HEK293 (cell line): ENCODE measurements around the gene DOCK1.

ENCODE experiments used
- CTCF ChIA-PET: fragments of 350-600 bp; formaldehyde crosslinking; extraction: SDS; loops from one replicate; lab custom pipeline; 2021; ENCODE audit warnings: antibody characterized with exemption; lab: Yijun Ruan, JAX
- POLR2A ChIA-PET: fragments of 300-600 bp; formaldehyde crosslinking; extraction: SDS; loops from one replicate; lab custom pipeline; 2020; ENCODE audit warnings: antibody characterized with exemption, inconsistent platforms; lab: Yijun Ruan, JAX
- H3K27ac ChIP-seq: fragments of 200-500 bp; sonication (Bioruptor generic); 2 replicates; pipeline ENCODE4 v1.5.1; 2014; ENCODE audit warnings: low read depth, low read length, control low read depth, inconsistent platforms; ENCODE audit errors: extremely low read depth
- H3K36me3 ChIP-seq, 2 experiments: fragments of 200-500 bp in 1 of 2; sonication (Bioruptor generic) in 1 of 2; 1 replicate in 1 of 2; 2 replicates in 1 of 2; pipeline ENCODE4 v1.5.1; 2014 to 2017; ENCODE audit warnings: inconsistent platforms in 2 of 2, low read length in 2 of 2; ENCODE audit not compliant: control insufficient read depth in 2 of 2, insufficient read depth in 1 of 2
- H3K4me1 ChIP-seq: fragments of 200-500 bp; sonication (Bioruptor generic); 2 replicates; pipeline ENCODE4 v1.5.1; 2014; ENCODE audit warnings: mild to moderate bottlenecking, low read length, inconsistent platforms; ENCODE audit not compliant: control insufficient read depth, insufficient read depth
- H3K4me3 ChIP-seq: 2 replicates; pipeline ENCODE4 v1.5.1; 2011; ENCODE audit warnings: low read depth, mild to moderate bottlenecking, control low read depth, low read length, moderate library complexity
- H3K9me3 ChIP-seq: fragments of 200-500 bp; sonication (Bioruptor generic); 2 replicates; pipeline ENCODE4 v1.5.1; 2014; ENCODE audit warnings: low read depth, low read length, inconsistent platforms; ENCODE audit not compliant: control insufficient read depth, insufficient read depth
- BCL11A ChIP-seq: fragments of 450-650 bp; formaldehyde crosslinking; IDR thresholded peaks from 2 replicates; pipeline ENCODE4 v1.5.1; 2016; ENCODE audit warnings: low read depth, missing biosample characterization, missing genetic modification characterization
- GLIS1 ChIP-seq: fragments of 450-650 bp; formaldehyde crosslinking; IDR thresholded peaks from 2 replicates; pipeline ENCODE4 v1.5.1; 2016; ENCODE audit warnings: missing biosample characterization, missing genetic modification characterization
- GLIS2 ChIP-seq: fragments of 450-650 bp; formaldehyde crosslinking; IDR thresholded peaks from 2 replicates; pipeline ENCODE4 v1.5.1; 2016; ENCODE audit warnings: missing biosample characterization, missing genetic modification characterization
- HOXA7 ChIP-seq: sonication (generic); formaldehyde crosslinking; IDR thresholded peaks from 2 replicates; pipeline ENCODE4 v1.8.1; 2022; ENCODE audit warnings: missing genetic modification reagents, borderline replicate concordance
- HOXD13 ChIP-seq: sonication (generic); formaldehyde crosslinking; IDR thresholded peaks from 2 replicates; pipeline ENCODE4 v1.8.0; 2022; ENCODE audit warnings: missing genetic modification reagents, borderline replicate concordance
- KLF10 ChIP-seq: fragments of 450-650 bp; IDR thresholded peaks from 2 replicates; pipeline ENCODE4 v1.5.1; 2018; ENCODE audit warnings: missing biosample characterization, mild to moderate bottlenecking, missing genetic modification characterization
- OVOL3 ChIP-seq: fragments of 450-650 bp; formaldehyde crosslinking; IDR thresholded peaks from 2 replicates; pipeline ENCODE4 v1.5.1; 2016; ENCODE audit warnings: missing biosample characterization, missing genetic modification characterization
- SALL2 ChIP-seq: fragments of 450-650 bp; formaldehyde crosslinking; IDR thresholded peaks from 2 replicates; pipeline ENCODE4 v1.5.0; 2017; ENCODE audit warnings: missing biosample characterization, mild to moderate bottlenecking, missing genetic modification characterization, borderline replicate concordance
- SCRT2 ChIP-seq: fragments of 450-650 bp; formaldehyde crosslinking; IDR thresholded peaks from 2 replicates; pipeline ENCODE4 v1.5.1; 2016; ENCODE audit warnings: missing biosample characterization, missing genetic modification characterization
- SETDB1 ChIP-seq: IDR thresholded peaks from one replicate; pipeline ENCODE4 v1.6.1; 2017; ENCODE audit warnings: mild to moderate bottlenecking, low read length, moderate library complexity, mixed read lengths; ENCODE audit not compliant: insufficient read length
- SP2 ChIP-seq: fragments of 450-650 bp; formaldehyde crosslinking; IDR thresholded peaks from 2 replicates; pipeline ENCODE4 v1.5.1; 2016; ENCODE audit warnings: missing biosample characterization, missing genetic modification characterization
- TCF7L2 ChIP-seq: IDR thresholded peaks from 2 replicates; pipeline ENCODE4 v1.6.1; 2011; ENCODE audit warnings: low read depth, mild to moderate bottlenecking, inconsistent platforms, low read length, moderate library complexity, borderline replicate concordance
- ZBTB20 ChIP-seq: fragments of 450-650 bp; formaldehyde crosslinking; IDR thresholded peaks from 2 replicates; pipeline ENCODE4 v1.5.1; 2016; ENCODE audit warnings: missing biosample characterization, missing genetic modification characterization
- ZFP69B ChIP-seq: fragments of 450-650 bp; formaldehyde crosslinking; IDR thresholded peaks from 2 replicates; pipeline ENCODE4 v1.5.1; 2016; ENCODE audit warnings: missing biosample characterization, missing genetic modification characterization
- ZNF112 ChIP-seq: fragments of 450-650 bp; formaldehyde crosslinking; IDR thresholded peaks from 2 replicates; pipeline ENCODE4 v1.5.0; 2017; ENCODE audit warnings: missing biosample characterization, missing genetic modification characterization
- ZNF140 ChIP-seq: fragments of 450-650 bp; formaldehyde crosslinking; IDR thresholded peaks from 2 replicates; pipeline ENCODE4 v1.5.1; 2016; ENCODE audit warnings: missing biosample characterization, missing genetic modification characterization
- ZNF175 ChIP-seq: fragments of 450-650 bp; formaldehyde crosslinking; IDR thresholded peaks from 2 replicates; pipeline ENCODE4 v1.5.1; 2016; ENCODE audit warnings: missing biosample characterization, missing genetic modification characterization
- ZNF2 ChIP-seq: fragments of 450-650 bp; formaldehyde crosslinking; IDR thresholded peaks from 2 replicates; pipeline ENCODE4 v1.5.1; 2016; ENCODE audit warnings: missing biosample characterization, missing genetic modification characterization
- ZNF266 ChIP-seq: fragments of 450-650 bp; formaldehyde crosslinking; IDR thresholded peaks from 2 replicates; pipeline ENCODE4 v1.5.1; 2016; ENCODE audit warnings: missing biosample characterization, missing genetic modification characterization, low read depth
- ZNF48 ChIP-seq: fragments of 450-650 bp; formaldehyde crosslinking; IDR thresholded peaks from 2 replicates; pipeline ENCODE4 v1.5.1; 2016; ENCODE audit warnings: missing biosample characterization, missing genetic modification characterization
- ZNF510 ChIP-seq: fragments of 450-650 bp; formaldehyde crosslinking; IDR thresholded peaks from 2 replicates; pipeline ENCODE4 v1.5.1; 2018; ENCODE audit warnings: mild to moderate bottlenecking, missing genetic modification characterization, missing biosample characterization; ENCODE audit not compliant: insufficient replicate concordance
- ZNF600 ChIP-seq: fragments of 450-650 bp; formaldehyde crosslinking; IDR thresholded peaks from 2 replicates; pipeline ENCODE4 v1.5.1; 2016; ENCODE audit warnings: missing biosample characterization, missing genetic modification characterization
- ZNF623 ChIP-seq: fragments of 450-650 bp; formaldehyde crosslinking; IDR thresholded peaks from 2 replicates; pipeline ENCODE4 v1.5.1; 2016; ENCODE audit warnings: missing biosample characterization, missing genetic modification characterization
- TF ChIP-seq, protein P1 (sequence below): fragments of 450-650 bp; formaldehyde crosslinking; IDR thresholded peaks from 2 replicates; pipeline ENCODE4 v1.5.1; 2016; ENCODE audit warnings: missing biosample characterization, missing genetic modification characterization
- TF ChIP-seq, protein P2 (sequence below): fragments of 450-650 bp; formaldehyde crosslinking; IDR thresholded peaks from 2 replicates; pipeline ENCODE4 v1.5.1; 2016; ENCODE audit warnings: missing biosample characterization, missing genetic modification characterization
- TF ChIP-seq, protein P3 (sequence below): fragments of 450-650 bp; formaldehyde crosslinking; IDR thresholded peaks from 2 replicates; pipeline ENCODE4 v1.5.1; 2016; ENCODE audit warnings: missing biosample characterization, missing genetic modification characterization
- TF ChIP-seq, protein P4 (sequence below): fragments of 450-650 bp; formaldehyde crosslinking; IDR thresholded peaks from 2 replicates; pipeline ENCODE4 v1.5.1; 2016; ENCODE audit warnings: missing biosample characterization, missing genetic modification characterization

The DOCK1 gene

DNA sequence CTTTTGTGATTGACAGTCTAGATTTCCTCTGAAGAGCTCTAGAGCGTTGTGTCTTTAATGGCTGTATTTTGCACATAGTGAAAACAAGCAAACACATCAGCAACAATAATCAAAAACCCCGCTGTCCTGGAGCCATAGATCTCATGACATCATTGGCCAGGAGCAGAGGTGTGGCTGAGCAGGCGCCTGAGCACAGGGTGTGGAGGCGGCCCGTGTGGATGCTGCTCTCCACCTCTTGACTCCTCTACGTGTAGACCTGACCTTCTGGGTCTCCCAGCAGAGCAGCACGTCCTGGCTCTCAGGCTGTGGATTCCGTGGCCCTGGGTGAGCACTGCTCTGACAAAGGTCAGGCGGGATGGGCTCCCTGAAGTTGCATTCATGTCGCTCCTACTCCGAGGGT lies 354.1 kb downstream of the DOCK1 start:
- Histone ChIP-seq H3K4me3 (no peak overlapping the region), H3K9me3 (no peaks in the 10 kb centered on the region), H3K27ac (no peak overlapping the region), H3K4me1 (no peaks in the 10 kb centered on the region), H3K36me3 (no peaks in the 10 kb centered on the region)
- CTCF ChIA-PET = no interaction called here
- TF ChIP-seq, protein P1, sequence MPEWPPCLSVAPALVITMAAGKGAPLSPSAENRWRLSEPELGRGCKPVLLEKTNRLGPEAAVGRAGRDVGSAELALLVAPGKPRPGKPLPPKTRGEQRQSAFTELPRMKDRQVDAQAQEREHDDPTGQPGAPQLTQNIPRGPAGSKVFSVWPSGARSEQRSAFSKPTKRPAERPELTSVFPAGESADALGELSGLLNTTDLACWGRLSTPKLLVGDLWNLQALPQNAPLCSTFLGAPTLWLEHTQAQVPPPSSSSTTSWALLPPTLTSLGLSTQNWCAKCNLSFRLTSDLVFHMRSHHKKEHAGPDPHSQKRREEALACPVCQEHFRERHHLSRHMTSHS (tag by site-specific recombination) = no peak
- TF ChIP-seq TCF7L2 (no peak), ZNF48 (no peak), SCRT2 (tag by site-specific recombination) (no peak), ZBTB20 (no peak), ZFP69B (tag by site-specific recombination) (no peak), HOXA7 (no peak), GLIS2 (no peak), ZNF600 (tag by site-specific recombination) (no peak), ZNF2 (no peak), SP2 (tag by site-specific recombination) (no peak), OVOL3 (tag by site-specific recombination) (no peak), GLIS1 (tag by site-specific recombination) (no peak), ZNF266 (tag by site-specific recombination) (no peak), ZNF140 (tag by site-specific recombination) (no peak), SETDB1 (no peak)
- TF ChIP-seq, protein P2, sequence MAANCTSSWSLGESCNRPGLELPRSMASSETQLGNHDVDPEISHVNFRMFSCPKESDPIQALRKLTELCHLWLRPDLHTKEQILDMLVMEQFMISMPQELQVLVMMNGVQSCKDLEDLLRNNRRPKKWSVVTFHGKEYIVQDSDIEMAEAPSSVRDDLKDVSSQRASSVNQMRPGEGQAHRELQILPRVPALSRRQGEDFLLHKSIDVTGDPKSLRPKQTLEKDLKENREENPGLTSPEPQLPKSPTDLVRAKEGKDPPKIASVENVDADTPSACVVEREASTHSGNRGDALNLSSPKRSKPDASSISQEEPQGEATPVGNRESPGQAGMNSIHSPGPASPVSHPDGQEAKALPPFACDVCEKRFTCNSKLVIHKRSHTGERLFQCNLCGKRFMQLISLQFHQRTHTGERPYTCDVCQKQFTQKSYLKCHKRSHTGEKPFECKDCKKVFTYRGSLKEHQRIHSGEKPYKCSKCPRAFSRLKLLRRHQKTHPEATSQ = no peak
- TF ChIP-seq, protein P3, sequence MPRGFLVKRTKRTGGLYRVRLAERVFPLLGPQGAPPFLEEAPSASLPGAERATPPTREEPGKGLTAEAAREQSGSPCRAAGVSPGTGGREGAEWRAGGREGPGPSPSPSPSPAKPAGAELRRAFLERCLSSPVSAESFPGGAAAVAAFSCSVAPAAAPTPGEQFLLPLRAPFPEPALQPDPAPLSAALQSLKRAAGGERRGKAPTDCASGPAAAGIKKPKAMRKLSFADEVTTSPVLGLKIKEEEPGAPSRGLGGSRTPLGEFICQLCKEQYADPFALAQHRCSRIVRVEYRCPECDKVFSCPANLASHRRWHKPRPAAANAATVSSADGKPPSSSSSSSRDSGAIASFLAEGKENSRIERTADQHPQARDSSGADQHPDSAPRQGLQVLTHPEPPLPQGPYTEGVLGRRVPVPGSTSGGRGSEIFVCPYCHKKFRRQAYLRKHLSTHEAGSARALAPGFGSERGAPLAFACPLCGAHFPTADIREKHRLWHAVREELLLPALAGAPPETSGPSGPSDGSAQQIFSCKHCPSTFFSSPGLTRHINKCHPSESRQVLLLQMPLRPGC (tag by site-specific recombination) = no peak
- TF ChIP-seq, all 188 proteins: peak for 0
- POLR2A ChIA-PET = no interaction called here

DNA sequence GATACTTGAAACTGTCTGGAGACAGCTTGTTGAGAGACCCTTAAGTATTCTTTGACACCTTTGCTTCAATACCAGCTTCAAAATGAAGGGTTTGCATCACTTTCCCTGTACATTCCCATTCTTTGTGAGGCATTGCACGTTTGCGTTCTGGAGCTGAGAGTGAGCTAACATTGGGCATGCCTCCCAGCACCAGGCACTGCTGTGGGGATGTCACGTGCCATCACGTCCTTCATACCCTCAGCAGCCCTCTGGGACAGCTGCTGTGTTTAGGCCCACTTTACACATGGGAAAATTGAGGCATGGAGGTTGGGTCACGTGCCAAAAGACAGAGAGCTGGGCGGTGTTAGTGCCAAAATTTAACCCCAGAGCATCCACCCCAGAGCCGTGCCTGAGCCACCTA lies 357.4 kb downstream of the DOCK1 start:
- CTCF ChIA-PET = interaction anchor here (0.7 to 0.9 kb wide), 2 partner anchors 12 to 66 kb away, joined by 3 to 4 read pairs; partner anchors contain the start of gene INSYN2A
- TF ChIP-seq, protein P3 (tag by site-specific recombination) = no peak
- Histone ChIP-seq H3K4me3 (no peak overlapping the region), H3K36me3 (no peaks in the 10 kb centered on the region), H3K27ac (no peak overlapping the region), H3K4me1 (no peaks in the 10 kb centered on the region), H3K9me3 (no peaks in the 10 kb centered on the region)
- POLR2A ChIA-PET = interaction anchor here (0.5 kb wide), 1 partner anchor 143 kb away, joined by 5 read pairs; no protein-coding TSS in a partner anchor

DNA sequence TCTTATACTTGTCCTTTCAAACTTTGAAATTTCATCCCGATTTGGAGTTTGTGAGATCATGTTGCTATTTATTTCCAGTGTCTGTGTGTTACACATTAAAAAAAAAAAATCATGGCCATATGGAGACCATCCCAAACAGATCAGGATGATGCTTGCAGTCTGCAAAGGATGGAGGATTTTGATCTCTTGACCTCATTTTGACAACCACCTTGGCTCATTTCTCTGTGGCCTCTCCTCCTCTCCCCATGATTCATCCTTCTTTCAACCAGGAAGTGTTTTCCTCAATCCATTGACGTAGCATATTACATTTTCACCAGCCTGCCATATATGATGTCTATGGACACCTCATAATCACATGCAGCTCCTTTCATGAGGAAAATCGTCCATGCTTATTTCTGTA lies 360.1 kb downstream of the DOCK1 start:
- ChIA-PET POLR2A (no interaction called here), CTCF (no interaction called here)
- Histone ChIP-seq H3K36me3 (no peaks in the 10 kb centered on the region), H3K9me3 (no peaks in the 10 kb centered on the region), H3K4me3 (no peak overlapping the region), H3K4me1 (no peaks in the 10 kb centered on the region), H3K27ac (no peak overlapping the region)
- TF ChIP-seq HOXD13 (no peak), BCL11A (tag by site-specific recombination) (no peak), SALL2 (tag by site-specific recombination) (no peak), ZNF112 (tag by site-specific recombination) (no peak), ZNF510 (no peak), KLF10 (no peak), ZNF623 (tag by site-specific recombination) (no peak), ZNF175 (tag by site-specific recombination) (no peak)
- TF ChIP-seq, protein P4, sequence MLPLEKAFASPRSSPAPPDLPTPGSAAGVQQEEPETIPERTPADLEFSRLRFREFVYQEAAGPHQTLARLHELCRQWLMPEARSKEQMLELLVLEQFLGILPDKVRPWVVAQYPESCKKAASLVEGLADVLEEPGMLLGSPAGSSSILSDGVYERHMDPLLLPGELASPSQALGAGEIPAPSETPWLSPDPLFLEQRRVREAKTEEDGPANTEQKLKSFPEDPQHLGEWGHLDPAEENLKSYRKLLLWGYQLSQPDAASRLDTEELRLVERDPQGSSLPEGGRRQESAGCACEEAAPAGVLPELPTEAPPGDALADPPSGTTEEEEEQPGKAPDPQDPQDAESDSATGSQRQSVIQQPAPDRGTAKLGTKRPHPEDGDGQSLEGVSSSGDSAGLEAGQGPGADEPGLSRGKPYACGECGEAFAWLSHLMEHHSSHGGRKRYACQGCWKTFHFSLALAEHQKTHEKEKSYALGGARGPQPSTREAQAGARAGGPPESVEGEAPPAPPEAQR = no peak
